ENCODE data around the gene SGCA. TPM values are rescaled to one million over a fixed set of nuclear protein-coding genes. Genes with fewer than 3 reads are reported as not detected.

SGCA gene
- total and polyA plus RNA-seq, 4 donors: 0.31 to 1.3 (median 1.2) TPM; not detected in 1

GRCh38 chr17:50170662-50171370 is 5.0 kb downstream of the SGCA start:
- no peak overlapping the region for H3K9ac ChIP-seq (ENCODE audit: low read depth in 1 of 2, low read length in 2 of 2)
- H3K27ac ChIP-seq (ENCODE audit: low read depth in 1 of 2, low read length in 2 of 2): no peak overlapping the region
- no peak for DNase-seq (ENCODE audit: low spot score)
- TF ChIP-seq JUND (IDR thresholded peaks at IDR 0.05): no peak
- no peak for TF ChIP-seq NR2F2 (IDR thresholded peaks at IDR 0.05)
- no peak for TF ChIP-seq FOXA2 (IDR thresholded peaks at IDR 0.05)
- TF ChIP-seq FOXA1 (IDR thresholded peaks at IDR 0.05): no peak
- TF ChIP-seq, protein P1, sequence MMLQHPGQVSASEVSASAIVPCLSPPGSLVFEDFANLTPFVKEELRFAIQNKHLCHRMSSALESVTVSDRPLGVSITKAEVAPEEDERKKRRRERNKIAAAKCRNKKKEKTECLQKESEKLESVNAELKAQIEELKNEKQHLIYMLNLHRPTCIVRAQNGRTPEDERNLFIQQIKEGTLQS (IDR thresholded peaks at IDR 0.05): no peak
- TF ChIP-seq EGR1 (IDR thresholded peaks at IDR 0.05; ENCODE audit: low read depth in 2 of 2): no peak
- TF ChIP-seq, protein P2, sequence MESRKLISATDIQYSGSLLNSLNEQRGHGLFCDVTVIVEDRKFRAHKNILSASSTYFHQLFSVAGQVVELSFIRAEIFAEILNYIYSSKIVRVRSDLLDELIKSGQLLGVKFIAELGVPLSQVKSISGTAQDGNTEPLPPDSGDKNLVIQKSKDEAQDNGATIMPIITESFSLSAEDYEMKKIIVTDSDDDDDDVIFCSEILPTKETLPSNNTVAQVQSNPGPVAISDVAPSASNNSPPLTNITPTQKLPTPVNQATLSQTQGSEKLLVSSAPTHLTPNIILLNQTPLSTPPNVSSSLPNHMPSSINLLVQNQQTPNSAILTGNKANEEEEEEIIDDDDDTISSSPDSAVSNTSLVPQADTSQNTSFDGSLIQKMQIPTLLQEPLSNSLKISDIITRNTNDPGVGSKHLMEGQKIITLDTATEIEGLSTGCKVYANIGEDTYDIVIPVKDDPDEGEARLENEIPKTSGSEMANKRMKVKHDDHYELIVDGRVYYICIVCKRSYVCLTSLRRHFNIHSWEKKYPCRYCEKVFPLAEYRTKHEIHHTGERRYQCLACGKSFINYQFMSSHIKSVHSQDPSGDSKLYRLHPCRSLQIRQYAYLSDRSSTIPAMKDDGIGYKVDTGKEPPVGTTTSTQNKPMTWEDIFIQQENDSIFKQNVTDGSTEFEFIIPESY (IDR thresholded peaks at IDR 0.05): no peak
- no peak for TF ChIP-seq RXRA (IDR thresholded peaks at IDR 0.05)
- TF ChIP-seq TAF1 (conservative IDR thresholded peaks at IDR 0.05): no peak
- TF ChIP-seq MAX (IDR thresholded peaks at IDR 0.05): no peak
- TF ChIP-seq GABPA (IDR thresholded peaks at IDR 0.05 in 1 of 2, conservative IDR thresholded peaks at IDR 0.05 in 1 of 2): no peak
- H3K4me3 ChIP-seq (ENCODE audit: low read depth in 1 of 3, low read length in 3 of 3): no peak overlapping the region
- 88% methylated on average over 10 of the region's 10 CpGs for WGBS
- no peaks in the 10 kb centered on the region for H3K9me3 ChIP-seq (ENCODE audit: control insufficient read depth in 4 of 4, low read length in 3 of 4)
- no peaks in the 10 kb centered on the region for H3K27me3 ChIP-seq (ENCODE audit: control insufficient read depth in 4 of 4, insufficient read depth in 4 of 4, low read length in 3 of 4)
- no peaks in the 10 kb centered on the region for H3K4me1 ChIP-seq (ENCODE audit: control insufficient read depth in 4 of 4, insufficient read depth in 4 of 4, low read length in 3 of 4)
- H3K36me3 ChIP-seq (ENCODE audit: control insufficient read depth in 4 of 4, insufficient read depth in 3 of 4, low read depth in 1 of 4, low read length in 3 of 4): no peaks in the 10 kb centered on the region

DNA sequence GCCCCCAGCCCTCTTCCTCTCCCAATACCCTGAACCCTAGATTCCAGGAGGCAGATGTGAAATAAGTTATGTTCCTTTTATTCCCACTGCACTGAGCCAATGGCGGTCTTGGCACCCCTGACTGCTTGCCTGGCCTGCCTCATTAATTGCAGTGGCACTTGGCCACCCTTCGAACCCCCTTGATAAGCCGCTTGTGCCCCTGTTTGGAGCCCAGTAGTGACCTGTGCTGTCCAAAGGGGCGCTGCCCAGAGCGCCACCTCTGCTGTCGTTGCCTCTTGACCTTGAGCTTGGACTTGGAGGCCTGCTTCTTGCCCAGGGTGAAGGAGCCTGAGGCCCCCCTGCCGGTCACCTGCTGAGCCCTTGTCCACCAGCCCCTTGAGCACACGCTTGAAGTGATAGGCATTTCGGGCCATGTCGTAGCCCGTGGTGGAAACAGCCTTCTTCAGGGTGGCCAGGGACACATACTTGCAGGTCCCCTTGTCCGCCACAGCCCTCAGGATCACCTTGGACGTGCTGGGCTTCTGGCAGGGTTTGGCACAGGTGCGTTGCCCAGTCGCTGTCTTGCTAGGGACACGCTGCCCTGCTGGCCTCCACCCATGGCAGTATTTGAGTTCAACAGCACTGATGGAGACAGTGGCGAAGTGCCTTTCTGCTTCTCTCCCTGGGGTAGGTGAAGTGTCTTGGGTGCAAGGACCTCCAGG is 5.7 kb downstream of the SGCA start:
- no peaks in the 10 kb centered on the region for H3K9me3 ChIP-seq (ENCODE audit: control insufficient read depth in 4 of 4, low read length in 3 of 4)
- DNase-seq (ENCODE audit: low spot score): no peak
- H3K27ac ChIP-seq (ENCODE audit: low read depth in 1 of 2, low read length in 2 of 2): no peak overlapping the region
- no peak overlapping the region for H3K4me3 ChIP-seq (ENCODE audit: low read depth in 1 of 3, low read length in 3 of 3)
- no peak for TF ChIP-seq FOXA1 (IDR thresholded peaks at IDR 0.05)
- no peak for TF ChIP-seq GABPA (IDR thresholded peaks at IDR 0.05 in 1 of 2, conservative IDR thresholded peaks at IDR 0.05 in 1 of 2)
- no peak for TF ChIP-seq RXRA (IDR thresholded peaks at IDR 0.05)
- no peaks in the 10 kb centered on the region for H3K4me1 ChIP-seq (ENCODE audit: control insufficient read depth in 4 of 4, insufficient read depth in 4 of 4, low read length in 3 of 4)
- WGBS: 92% methylated on average over 17 of the region's 17 CpGs
- H3K36me3 ChIP-seq (ENCODE audit: control insufficient read depth in 4 of 4, insufficient read depth in 3 of 4, low read depth in 1 of 4, low read length in 3 of 4): no peaks in the 10 kb centered on the region
- no peaks in the 10 kb centered on the region for H3K27me3 ChIP-seq (ENCODE audit: control insufficient read depth in 4 of 4, insufficient read depth in 4 of 4, low read length in 3 of 4)
- no peak overlapping the region for H3K9ac ChIP-seq (ENCODE audit: low read depth in 1 of 2, low read length in 2 of 2)

DNA sequence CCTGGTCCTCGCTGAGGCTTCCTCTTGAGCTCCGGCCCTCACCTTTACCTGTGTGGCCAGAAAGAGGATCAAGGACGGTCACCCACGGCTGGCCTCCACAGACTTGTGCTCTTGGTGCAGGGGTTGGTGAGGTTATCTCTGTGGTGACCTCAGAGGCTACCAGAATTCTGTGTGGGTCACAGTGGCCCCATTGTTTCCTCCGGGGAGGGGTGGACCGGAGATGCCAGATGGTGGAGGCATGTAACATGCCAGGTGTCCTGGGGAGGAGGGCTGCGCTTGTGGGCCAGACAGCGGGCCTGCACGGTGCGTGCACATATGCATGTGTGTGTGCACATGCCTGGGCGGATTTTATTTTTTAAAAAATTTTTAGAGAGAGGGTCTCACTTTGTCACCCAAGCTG is 6.3 kb downstream of the SGCA start:
- Histone ChIP-seq H3K27ac (ENCODE audit: low read depth in 1 of 2, low read length in 2 of 2) (no peak overlapping the region), H3K9ac (ENCODE audit: low read depth in 1 of 2, low read length in 2 of 2) (no peak overlapping the region), H3K27me3 (ENCODE audit: control insufficient read depth in 4 of 4, insufficient read depth in 4 of 4, low read length in 3 of 4) (no peaks in the 10 kb centered on the region), H3K9me3 (ENCODE audit: control insufficient read depth in 4 of 4, low read length in 3 of 4) (no peaks in the 10 kb centered on the region), H3K36me3 (ENCODE audit: control insufficient read depth in 4 of 4, insufficient read depth in 3 of 4, low read depth in 1 of 4, low read length in 3 of 4) (no peaks in the 10 kb centered on the region), H3K4me3 (ENCODE audit: low read depth in 1 of 3, low read length in 3 of 3) (no peak overlapping the region), H3K4me1 (ENCODE audit: control insufficient read depth in 4 of 4, insufficient read depth in 4 of 4, low read length in 3 of 4) (no peaks in the 10 kb centered on the region)
- DNase-seq (ENCODE audit: low spot score): no peak
- TF ChIP-seq HNF4A (conservative IDR thresholded peaks at IDR 0.05) (no peak), YY1 (IDR thresholded peaks at IDR 0.05) (no peak), FOXA1 (IDR thresholded peaks at IDR 0.05) (no peak), EGR1 (IDR thresholded peaks at IDR 0.05; ENCODE audit: low read depth in 2 of 2) (no peak), MAX (IDR thresholded peaks at IDR 0.05) (no peak), RAD21 (IDR thresholded peaks at IDR 0.05) (no peak), CTCF (IDR thresholded peaks at IDR 0.05; ENCODE audit: low read depth, low read length, missing input control) (no peak), GABPA (IDR thresholded peaks at IDR 0.05 in 1 of 2, conservative IDR thresholded peaks at IDR 0.05 in 1 of 2) (no peak), RXRA (IDR thresholded peaks at IDR 0.05) (no peak)
- TF ChIP-seq, protein P2 (IDR thresholded peaks at IDR 0.05): no peak
- WGBS: 92% methylated on average over 11 of the region's 11 CpGs

Measured in liver (tissue), 9 donors.